Hematopoietic multipotent progenitor cell treated with erythropoietin and hydrocortisone succinate and interleukin-3 and kit ligand, for 6 days (in vitro differentiated cells): ENCODE data around the gene LDB1.

Experiments
- DNase-seq: peaks from one replicate; pipeline ENCODE4 v3.0.0-alpha.2; 2015

The LDB1 gene

GRCh38 chr10:102112210-102112817, 7.9 kb downstream of the LDB1 start:
- peak; percentile 98 for DNase-seq

DNA sequence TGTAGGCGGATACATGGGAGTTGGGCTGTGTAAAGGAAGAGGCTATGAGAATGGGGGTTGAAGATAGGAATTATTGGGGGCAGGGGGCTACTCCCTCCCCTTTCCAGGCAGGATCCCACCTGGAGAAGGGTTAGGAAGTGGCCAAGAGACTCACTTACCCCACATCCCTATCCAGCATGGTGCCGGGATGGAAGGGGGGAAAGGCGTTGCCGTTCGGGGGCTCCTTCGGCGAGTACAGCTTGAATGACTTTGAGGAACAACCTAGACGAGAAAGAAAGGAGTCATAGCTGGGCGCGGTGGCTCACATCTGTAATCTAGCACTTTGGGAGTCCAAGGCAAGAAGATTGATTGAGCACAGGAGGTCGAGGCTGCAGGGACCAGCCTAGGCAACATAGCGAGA, 8.9 kb downstream of the LDB1 start:
- DNase-seq, result no peak

DNA sequence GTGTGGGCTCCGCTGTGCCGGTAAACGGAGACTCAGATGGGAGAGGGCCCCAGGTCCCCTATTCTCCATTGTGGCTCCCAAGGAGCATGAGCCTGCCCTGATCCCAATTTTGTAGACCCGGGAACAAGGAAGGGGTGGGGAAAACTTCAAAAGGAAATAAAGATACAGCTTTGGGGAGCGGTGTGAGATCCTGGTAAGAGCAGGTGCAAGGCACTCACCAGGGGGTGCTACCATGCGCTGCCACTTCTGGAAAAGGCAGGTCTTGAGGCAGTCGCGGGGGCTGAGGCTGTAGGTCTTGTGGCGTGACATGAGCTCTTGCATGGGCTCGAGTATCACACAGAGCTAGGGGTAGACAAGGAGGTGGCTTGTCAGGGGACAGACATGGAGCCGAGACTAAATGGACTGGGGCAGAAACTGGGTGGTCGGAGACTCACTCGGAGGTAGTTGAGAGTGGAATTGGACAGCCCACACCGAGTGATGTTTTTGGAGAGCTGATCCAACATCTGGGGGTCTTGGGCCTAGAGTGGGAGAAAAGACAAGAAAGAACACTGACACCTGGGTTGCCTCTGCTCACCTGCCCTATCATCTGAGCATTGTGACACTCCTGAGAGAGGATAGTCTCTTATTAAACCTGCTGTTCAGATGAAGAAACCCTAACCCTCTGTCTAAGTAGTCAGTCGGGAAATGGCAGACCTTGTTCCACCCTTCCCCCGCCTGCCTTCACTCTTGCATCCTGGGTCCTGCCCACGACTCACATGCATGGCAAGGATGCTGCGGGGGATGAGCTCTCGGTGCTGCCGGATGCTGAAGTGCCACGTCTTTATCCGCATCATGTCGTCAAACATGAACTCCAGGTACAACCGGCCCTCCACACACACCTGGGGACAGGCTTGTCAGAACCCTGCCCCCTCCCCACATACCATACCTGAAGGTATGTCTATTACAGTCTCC, 10.7 kb downstream of the LDB1 start:
- no peak for DNase-seq

GRCh38 chr10:102106998-102107397, 13.2 kb downstream of the LDB1 start:
- no peak for DNase-seq

GRCh38 chr10:102102421-102102820, 17.7 kb downstream of the LDB1 start:
- no peak for DNase-seq

DNA sequence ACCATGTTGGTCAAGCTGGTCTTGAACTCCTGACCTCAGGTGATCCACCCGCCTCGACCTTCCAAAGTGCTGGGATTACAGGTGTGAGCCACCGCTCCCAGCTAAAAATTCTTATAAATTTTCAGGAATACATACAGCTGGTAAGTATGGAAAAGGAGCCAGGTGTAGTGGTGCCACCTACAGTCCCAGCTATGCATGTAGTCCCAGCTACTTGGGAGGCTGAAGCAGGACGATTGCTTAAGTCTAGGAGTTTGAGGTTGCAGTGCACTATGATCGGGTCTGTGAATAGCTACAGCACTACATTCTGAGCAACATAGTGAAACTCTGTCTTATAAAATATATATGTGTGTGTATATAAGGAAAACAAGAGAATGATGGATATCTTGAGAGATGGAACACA, 19.0 kb downstream of the LDB1 start:
- DNase-seq, result no peak

- no peak for DNase-seq
These were observed 23.7 kb downstream of the LDB1 start for GRCh38 chr10:102096449-102096848.

GRCh38 chr10:102090772-102091171, 29.4 kb downstream of the LDB1 start:
- no peak for DNase-seq

DNA sequence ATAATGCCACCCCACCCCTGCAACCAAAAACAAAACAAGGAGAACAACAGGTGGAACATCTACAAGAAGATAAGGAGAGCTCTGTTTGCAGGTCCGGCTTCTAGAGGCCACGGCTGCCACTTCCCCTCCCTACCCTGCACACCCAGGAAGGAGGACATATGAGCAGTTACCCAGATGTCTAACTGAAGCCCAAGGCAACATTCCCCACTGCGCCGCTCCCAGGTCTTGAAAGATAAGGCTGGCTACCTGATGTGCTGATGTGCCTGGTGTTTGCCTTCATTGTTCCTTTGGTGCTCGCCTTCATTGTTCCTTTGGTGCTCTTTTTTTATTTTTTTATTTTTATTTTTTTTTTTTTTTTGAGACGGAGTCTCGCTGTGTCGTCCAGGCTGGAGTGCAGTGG, 34.0 kb downstream of the LDB1 start:
- no peak for DNase-seq

- DNase-seq, result no peak
These were observed 34.8 kb downstream of the LDB1 start for GRCh38 chr10:102085336-102085735.

GRCh38 chr10:102083541-102083940, 36.6 kb downstream of the LDB1 start:
- DNase-seq, result peak; percentile 83

GRCh38 chr10:102072673-102073527, 47.3 kb downstream of the LDB1 start:
- DNase-seq, result peak; percentile 94

DNA sequence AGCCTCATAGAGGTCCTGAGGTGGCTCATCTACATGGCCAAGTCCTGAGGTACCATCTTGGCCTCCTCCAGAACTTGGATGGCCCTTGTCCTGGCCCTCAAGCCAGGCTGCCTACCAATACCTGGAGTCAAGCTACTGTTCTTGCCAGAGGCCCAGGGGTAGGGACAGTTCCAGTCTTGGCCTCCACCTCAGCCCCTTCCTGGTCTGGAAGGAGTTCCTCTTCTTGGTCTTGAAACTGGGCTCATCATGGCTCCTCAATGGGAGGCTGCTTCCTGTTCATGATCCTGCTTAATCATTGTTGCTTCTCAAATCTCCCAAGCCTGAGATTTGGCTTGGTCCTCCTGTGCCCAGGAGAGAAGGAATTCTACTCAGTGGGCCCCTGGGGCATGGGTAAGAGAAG, 51.1 kb downstream of the LDB1 start:
- DNase-seq, result no peak

GRCh38 chr10:102068216-102068615, 52.0 kb downstream of the LDB1 start:
- peak; percentile 51 for DNase-seq

GRCh38 chr10:102067091-102067916, 52.9 kb downstream of the LDB1 start:
- DNase-seq, result no peak

DNA sequence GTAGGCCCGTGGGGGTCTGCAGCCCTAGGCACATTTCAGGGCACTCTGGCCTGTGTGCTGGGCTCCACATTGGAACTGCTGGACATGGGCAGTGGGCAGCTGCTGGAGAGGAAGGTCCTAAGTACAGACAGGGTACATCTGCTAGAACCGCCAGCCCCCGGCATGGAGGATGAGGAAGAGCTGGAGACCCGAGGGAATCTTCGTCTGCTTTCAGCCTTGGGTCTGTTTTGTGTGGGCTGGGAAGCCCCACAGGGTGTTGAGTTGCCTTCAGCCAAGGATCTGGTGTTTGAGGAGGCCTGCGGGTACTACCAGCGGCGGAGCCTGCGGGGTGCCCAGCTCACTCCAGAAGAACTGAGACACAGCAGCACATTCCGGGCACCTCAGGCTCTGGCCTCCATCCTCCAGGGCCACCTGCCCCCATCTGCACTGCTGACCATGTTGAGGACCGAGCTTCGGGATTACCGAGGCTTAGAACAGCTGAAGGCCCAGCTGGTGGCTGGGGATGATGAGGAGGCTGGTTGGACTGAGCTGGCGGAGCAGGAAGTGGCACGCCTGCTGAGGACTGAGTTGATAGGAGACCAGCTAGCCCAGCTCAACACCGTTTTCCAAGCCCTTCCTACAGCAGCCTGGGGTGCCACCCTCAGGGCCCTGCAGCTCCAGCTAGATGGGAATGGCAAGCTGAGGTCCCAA, 53.6 kb downstream of the LDB1 start:
- peak; percentile 52 for DNase-seq

DNA sequence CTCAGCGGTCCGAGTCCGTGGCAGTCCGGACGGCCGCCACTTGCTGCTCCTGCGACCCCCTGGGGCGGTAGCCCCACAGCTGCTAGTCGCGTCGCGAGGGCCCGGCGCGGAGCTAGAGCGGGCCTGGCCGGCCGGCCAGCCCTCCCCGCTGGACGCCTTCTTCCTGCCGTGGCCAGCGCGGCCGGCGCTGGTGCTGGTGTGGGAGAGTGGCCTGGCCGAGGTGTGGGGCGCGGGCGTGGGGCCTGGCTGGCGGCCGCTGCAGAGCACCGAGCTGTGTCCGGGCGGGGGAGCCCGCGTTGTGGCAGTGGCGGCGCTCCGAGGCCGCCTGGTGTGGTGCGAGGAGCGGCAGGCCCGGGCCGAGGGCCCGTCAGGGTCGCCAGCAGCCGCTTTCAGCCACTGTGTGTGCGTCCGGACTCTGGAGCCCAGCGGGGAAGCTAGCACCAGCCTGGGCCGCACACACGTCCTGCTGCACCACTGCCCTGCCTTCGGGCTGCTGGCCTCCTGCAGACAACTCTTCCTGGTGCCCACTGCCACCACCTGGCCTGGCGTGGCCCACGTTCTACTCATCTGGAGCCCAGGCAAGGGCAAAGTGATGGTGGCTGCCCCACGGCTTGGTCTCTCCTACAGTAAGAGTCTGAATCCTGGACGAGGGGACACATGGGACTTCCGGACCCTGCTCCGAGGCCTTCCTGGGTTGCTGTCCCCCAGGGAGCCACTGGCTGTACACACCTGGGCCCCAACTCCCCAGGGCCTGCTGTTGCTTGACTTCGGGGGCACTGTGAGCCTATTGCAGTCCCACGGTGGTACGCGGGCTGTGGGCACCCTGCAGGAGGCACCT, 54.4 kb downstream of the LDB1 start:
- peak; percentile 33 for DNase-seq

DNA sequence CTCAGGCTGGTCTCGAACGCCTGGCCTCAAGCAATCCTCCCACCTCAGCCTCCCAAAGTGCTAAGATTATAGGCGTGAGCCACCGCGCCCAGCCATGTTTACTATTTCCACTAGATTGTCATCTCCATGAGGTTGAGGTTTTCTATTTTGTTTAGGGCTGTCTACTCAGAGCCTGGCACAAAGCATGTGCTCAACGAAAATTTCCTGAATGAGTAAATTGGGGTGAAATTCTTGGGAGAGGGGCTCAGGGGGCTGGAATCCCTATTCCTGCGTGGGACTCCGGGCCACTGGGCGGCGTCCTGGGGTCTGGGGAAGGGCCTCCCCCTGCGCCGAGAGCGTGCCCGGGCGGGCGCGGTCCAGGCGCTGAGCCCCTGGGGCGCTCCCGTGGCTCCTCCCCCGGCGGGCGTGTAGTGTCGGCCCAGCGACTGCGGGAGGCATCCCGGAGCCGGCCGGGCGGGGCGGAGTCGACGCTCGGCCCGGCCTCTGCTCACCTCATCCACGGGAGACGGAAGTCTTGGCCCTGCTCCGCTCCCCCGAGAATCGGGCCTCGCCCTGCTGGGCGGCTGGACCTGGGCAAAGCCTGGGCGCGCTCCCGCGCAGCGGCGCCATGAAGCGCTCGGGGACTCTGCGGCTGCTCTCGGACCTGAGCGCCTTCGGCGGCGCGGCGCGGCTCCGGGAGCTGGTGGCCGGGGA, 55.2 kb downstream of the LDB1 start, which contains the start of gene HPS6:
Gene HPS6 (plus strand): TSS at position 482 of the 693 bp plus-strand sequence. CDS start 126 bp downstream, at position 608.
- peak; percentile 96 for DNase-seq

DNA sequence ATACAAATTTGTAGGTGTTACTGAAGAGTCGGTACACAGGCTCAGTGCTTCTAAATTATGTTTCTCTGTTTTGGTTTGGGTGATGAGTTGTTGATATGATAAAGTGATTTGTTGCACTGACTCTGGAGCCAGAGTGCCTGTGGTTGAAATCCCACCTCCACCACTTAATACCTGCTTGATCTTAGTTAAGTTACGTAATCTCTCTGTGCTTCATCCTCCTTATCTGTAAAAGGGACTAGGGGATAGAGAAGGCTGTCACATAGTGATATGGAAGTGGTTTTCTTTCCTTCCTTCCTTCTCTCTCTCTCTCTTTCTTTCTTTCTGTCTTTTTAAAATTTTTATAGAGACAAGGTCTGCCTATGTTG, 55.7 kb downstream of the LDB1 start:
- DNase-seq, result no peak

GRCh38 chr10:102059987-102060386, 60.2 kb downstream of the LDB1 start:
- DNase-seq, result no peak
